OCI-LY3 (cell line): ENCODE data around the gene PMAIP1.

Source experiments
- H2AFZ ChIP-seq: fragments of 200-600, 300-600 bp; shearing (Covaris generic); 2 replicates; pipeline ENCODE4 v1.6.0; 2014; ENCODE audit warnings: antibody characterized with exemption, low read depth, low read length
- H3K27ac ChIP-seq: fragments of 200-600, 300-600 bp; sonication (generic); 2 replicates; pipeline ENCODE4 v1.5.1; 2014; ENCODE audit warnings: mild to moderate bottlenecking, low read length, moderate library complexity, mixed read lengths
- H3K27me3 ChIP-seq: fragments of 200-600, 300-600 bp; sonication (generic); 2 replicates; pipeline ENCODE4 v1.6.1; 2014; ENCODE audit warnings: low read depth, low read length, mixed read lengths
- H3K36me3 ChIP-seq: fragments of 200-600, 300-600 bp; sonication (generic); replicated peaks from 2 replicates; pipeline ENCODE3; 2014; ENCODE audit warnings: low read depth, low read length, mixed read lengths
- H3K4me1 ChIP-seq: fragments of 300-600, 200-600 bp; sonication (generic); 2 replicates; pipeline ENCODE4 v1.6.1; 2014; ENCODE audit warnings: low read length, mixed read lengths
- H3K4me2 ChIP-seq: fragments of 200-600, 300-600 bp; sonication (generic); 2 replicates; pipeline ENCODE4 v1.6.1; 2014; ENCODE audit warnings: low read length, mixed read lengths
- H3K4me3 ChIP-seq: fragments of 300-600, 200-600 bp; sonication (generic); 2 replicates; pipeline ENCODE4 v1.5.1; 2014; ENCODE audit warnings: antibody characterized with exemption, mild to moderate bottlenecking, low read length, moderate library complexity
- H3K79me2 ChIP-seq: fragments of 300-600, 200-600 bp; shearing (Covaris generic); 2 replicates; pipeline ENCODE4 v1.6.1; 2014; ENCODE audit warnings: mild to moderate bottlenecking, low read length, mixed read lengths
- H3K9ac ChIP-seq: fragments of 300-600, 200-600 bp; shearing (Covaris generic); 2 replicates; pipeline ENCODE4 v1.6.0; 2014; ENCODE audit warnings: mild to moderate bottlenecking, low read length, moderate library complexity
- H3K9me3 ChIP-seq: fragments of 200-600, 300-600 bp; shearing (Covaris generic); 2 replicates; pipeline ENCODE4 v1.6.1; 2014; ENCODE audit warnings: low read length, mixed read lengths; ENCODE audit not compliant: insufficient read depth
- H4K20me1 ChIP-seq: fragments of 200-600, 300-600 bp; sonication (generic); 2 replicates; pipeline ENCODE4 v1.6.1; 2016; ENCODE audit warnings: low read length, mixed read lengths; ENCODE audit not compliant: insufficient read depth
- CTCF ChIP-seq: fragments of 200-600, 300-600 bp; sonication (generic); IDR thresholded peaks from 2 replicates; pipeline ENCODE4 v1.5.1; 2014; ENCODE audit warnings: antibody characterized with exemption, low read length, low read depth
- EZH2phosphoT487 ChIP-seq: fragments of 200-600 bp; shearing (Covaris generic); IDR thresholded peaks from 2 replicates; pipeline ENCODE4 v1.6.1; 2018; ENCODE audit warnings: antibody characterized with exemption, mixed run types, low read depth

Gene PMAIP1

DNA sequence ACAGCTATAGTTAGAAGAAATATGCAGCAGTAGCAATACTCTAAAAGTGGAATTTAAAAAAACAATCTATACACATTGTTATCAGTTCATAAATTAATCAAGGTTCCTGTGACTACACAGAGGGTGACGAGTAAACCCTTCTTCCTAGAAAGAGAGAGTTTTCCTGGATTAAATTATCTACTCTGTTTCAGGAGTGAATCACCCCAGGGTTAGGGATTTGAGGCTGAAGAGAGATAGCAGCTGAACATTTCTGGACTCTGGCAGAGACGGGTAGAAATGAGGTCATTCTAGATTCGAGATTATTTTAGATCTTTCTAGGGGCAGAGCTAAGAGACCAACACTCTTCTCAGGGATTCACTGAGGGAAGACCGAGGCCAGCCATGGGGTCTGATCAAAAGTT, 38.8 kb upstream of the PMAIP1 start:
- H3K9ac ChIP-seq, result no peak overlapping the region
- no peak for TF ChIP-seq CTCF
- peaks cover 4% of the 10 kb centered on the region; the same call in 1 of the 2 replicates for H3K9me3 ChIP-seq
- H4K20me1 ChIP-seq, result no peaks in the 10 kb centered on the region
- peaks cover 6% of the 10 kb centered on the region for H3K27me3 ChIP-seq
- no peak overlapping the region for H3K4me3 ChIP-seq
- H3K4me2 ChIP-seq, result no peak overlapping the region
- H2AFZ ChIP-seq, result no peak overlapping the region
- H3K79me2 ChIP-seq, result no peaks in the 10 kb centered on the region
- no peaks in the 10 kb centered on the region for H3K36me3 ChIP-seq
- no peak overlapping the region for H3K27ac ChIP-seq
- H3K4me1 ChIP-seq, result peaks cover 28% of the 10 kb centered on the region

DNA sequence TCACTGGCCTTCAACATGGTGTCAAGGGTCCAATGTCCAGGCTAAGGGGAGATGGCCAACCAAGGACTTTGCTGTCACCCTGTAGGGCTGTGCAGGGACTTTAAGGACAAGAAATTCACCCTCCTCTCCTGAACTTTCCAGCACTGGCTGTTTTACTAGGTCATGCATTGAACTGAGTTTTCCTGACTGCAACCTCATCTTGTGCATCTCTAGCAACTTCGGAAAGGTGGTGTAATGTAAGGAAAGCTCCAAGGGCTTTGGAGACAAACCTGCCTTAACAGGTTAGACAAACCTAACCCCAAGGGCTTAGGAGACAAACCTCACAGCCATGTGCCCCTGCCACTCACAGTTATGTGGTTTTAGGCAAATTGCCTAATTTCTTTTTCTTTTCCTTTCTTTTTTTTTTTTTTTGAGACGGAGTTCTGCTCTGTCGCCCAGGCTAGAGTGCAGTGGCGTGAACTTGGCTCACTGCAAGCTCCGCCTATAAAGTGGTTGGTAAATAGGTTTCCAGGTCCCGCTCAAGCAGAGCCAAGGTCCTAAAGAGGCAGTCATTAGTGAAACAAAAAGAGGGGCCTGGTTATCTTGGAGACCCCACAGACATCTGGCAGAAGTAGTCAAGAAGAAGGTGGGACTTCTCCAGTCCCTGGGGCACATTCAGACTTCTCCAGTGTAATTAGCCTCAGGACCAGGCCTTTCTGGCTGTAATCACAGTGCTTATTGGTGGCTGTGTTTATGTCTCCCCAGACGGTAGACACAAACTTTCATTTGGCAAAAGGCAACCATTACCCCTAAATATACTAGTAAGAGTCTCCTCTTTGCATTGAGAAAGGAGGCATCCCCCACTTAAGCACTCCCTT, 37.6 kb upstream of the PMAIP1 start:
- Histone ChIP-seq H3K4me2 (peak overlapping the region; percentile 35), H3K9ac (no peak overlapping the region), H4K20me1 (no peaks in the 10 kb centered on the region), H3K79me2 (no peaks in the 10 kb centered on the region), H3K4me3 (0 out of 2 replicates have a peak overlapping the region, but pooled peaks have one; percentile 1), H3K4me1 (peaks cover 19% of the 10 kb centered on the region), H3K36me3 (no peaks in the 10 kb centered on the region), H3K9me3 (peaks cover 4% of the 10 kb centered on the region; the same call in 1 of the 2 replicates), H3K27me3 (peaks cover 6% of the 10 kb centered on the region), H2AFZ (peak overlapping the region; percentile 48; the same call in 1 of the 2 replicates), H3K27ac (no peak overlapping the region)
- TF ChIP-seq EZH2phosphoT487 (no peak), CTCF (no peak)

DNA sequence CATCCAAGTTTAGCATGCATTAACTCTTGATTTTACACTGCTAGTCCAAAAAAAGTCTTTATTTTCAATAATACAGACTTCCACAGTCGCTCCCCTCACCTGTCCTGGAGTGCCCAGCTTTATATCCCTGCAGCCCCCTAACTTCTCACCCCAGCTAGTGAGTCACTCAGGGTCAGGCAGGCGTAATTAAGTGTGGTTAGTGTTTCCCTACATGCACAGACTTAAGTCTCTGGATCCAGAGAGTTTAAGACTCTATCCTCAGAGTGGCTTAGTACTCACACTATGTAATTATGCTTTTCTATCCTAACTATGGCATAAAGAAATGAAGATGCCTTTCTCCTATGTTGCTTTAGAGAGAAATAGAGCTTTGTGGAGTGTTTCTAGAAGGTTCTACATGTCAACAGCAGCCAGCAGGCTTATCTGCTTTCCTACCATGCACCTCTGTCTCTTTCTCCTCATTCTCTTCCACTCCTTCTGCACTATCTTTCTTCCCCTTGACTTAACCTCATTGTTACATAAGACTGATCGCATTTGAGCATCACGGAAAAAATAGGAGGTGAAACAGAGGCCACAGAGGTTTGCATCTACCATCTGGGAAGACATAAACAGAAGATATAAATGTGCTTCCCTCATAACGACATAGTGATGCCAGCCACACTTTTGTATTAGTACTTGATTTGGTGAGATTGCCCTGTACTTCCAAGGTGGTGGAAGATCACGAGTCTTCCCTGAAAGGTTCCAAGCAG, 34.4 kb upstream of the PMAIP1 start:
- no peak overlapping the region for H3K4me3 ChIP-seq
- no peaks in the 10 kb centered on the region for H3K36me3 ChIP-seq
- no peak overlapping the region for H3K9ac ChIP-seq
- H3K4me1 ChIP-seq, result peaks cover 12% of the 10 kb centered on the region
- no peak overlapping the region for H3K4me2 ChIP-seq
- H2AFZ ChIP-seq, result 0 out of 2 replicates have a peak overlapping the region, but pooled peaks have one; percentile 2
- H3K9me3 ChIP-seq, result peaks cover 4% of the 10 kb centered on the region; the same call in 1 of the 2 replicates
- no peaks in the 10 kb centered on the region for H4K20me1 ChIP-seq
- no peaks in the 10 kb centered on the region for H3K27me3 ChIP-seq
- TF ChIP-seq EZH2phosphoT487 (no peak), CTCF (no peak)
- H3K79me2 ChIP-seq, result no peaks in the 10 kb centered on the region
- no peak overlapping the region for H3K27ac ChIP-seq
